ENCODE measurements around the gene TCP1.
"Not testable (repeated sequence)": the region's sequence is repeated elsewhere in the genome, so short reads cannot be mapped to it uniquely, and the experiment has no call there.

DNA sequence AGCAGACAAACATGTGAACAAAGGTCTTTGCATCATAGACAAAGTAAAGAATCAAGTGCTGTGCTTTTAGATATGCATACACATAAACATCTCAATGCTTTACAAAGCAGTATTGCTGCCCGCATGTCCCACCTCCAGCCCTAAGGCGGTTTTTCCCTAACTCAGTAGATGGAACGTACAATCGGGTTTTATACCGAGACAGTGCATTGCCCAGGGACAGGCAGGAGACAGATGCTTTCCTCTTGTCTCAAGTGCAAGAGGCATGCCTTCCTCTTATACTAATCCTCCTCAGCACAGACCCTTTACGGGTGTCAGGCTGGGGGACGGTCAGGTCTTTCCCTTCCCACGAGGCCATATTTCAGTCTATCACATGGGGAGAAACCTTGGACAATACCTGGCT lies 5.6 kb upstream of the TCP1 start:
- TF ChIP-seq, protein P1, sequence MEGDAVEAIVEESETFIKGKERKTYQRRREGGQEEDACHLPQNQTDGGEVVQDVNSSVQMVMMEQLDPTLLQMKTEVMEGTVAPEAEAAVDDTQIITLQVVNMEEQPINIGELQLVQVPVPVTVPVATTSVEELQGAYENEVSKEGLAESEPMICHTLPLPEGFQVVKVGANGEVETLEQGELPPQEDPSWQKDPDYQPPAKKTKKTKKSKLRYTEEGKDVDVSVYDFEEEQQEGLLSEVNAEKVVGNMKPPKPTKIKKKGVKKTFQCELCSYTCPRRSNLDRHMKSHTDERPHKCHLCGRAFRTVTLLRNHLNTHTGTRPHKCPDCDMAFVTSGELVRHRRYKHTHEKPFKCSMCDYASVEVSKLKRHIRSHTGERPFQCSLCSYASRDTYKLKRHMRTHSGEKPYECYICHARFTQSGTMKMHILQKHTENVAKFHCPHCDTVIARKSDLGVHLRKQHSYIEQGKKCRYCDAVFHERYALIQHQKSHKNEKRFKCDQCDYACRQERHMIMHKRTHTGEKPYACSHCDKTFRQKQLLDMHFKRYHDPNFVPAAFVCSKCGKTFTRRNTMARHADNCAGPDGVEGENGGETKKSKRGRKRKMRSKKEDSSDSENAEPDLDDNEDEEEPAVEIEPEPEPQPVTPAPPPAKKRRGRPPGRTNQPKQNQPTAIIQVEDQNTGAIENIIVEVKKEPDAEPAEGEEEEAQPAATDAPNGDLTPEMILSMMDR (IDR thresholded peaks at IDR 0.05; ENCODE audit: poor library complexity) = not testable (repeated sequence)
- TF ChIP-seq EZH2 (IDR thresholded peaks at IDR 0.05; ENCODE audit: borderline replicate concordance); EZH2phosphoT487 (IDR thresholded peaks at IDR 0.05; ENCODE audit: low read depth, severe bottlenecking, unreplicated experiment): not testable (repeated sequence)

All from hepatocyte (in vitro differentiated cells).